Mucosa of descending colon (tissue), 3 donors: Measurements from ENCODE around the gene TLR5. TPM values are rescaled to one million over a fixed set of nuclear protein-coding genes. Genes with fewer than 3 reads are reported as not detected.

Experiments used
- ATAC-seq: fragments of 200-7000 bp; cut with Tn5 transposase; one replicate; pipeline ENCODE4 v1.9.1; 2020; ENCODE audit warnings: mild to moderate bottlenecking, moderate library complexity
- DNase-seq, 3 donors: peaks; one replicate each; pipeline ENCODE4 v3.0.0-alpha.2; 2020
- H3K36me3 ChIP-seq: fragments of 200-600 bp; one replicate; pipeline ENCODE4 v1.8.0; 2021; ENCODE audit warnings: low read depth, mild to moderate bottlenecking
- H3K4me1 ChIP-seq: fragments of 200-600 bp; one replicate; pipeline ENCODE4 v1.8.0; 2021; ENCODE audit warnings: low read depth, mild to moderate bottlenecking
- H3K4me3 ChIP-seq: fragments of 200-600 bp; one replicate; pipeline ENCODE4 v1.8.0; 2021; ENCODE audit warnings: mild to moderate bottlenecking
- H3K9me3 ChIP-seq: fragments of 200-600 bp; one replicate; pipeline ENCODE4 v1.8.0; 2021; ENCODE audit warnings: mild to moderate bottlenecking
- CTCF ChIP-seq: fragments of 200-600 bp; IDR thresholded peaks from one replicate; pipeline ENCODE4 v1.8.0; 2022; ENCODE audit warnings: antibody characterized with exemption, mild to moderate bottlenecking
- intact Hi-C, 2 donors: fragments of 100-400 bp; cut with DNase I in 1 of 2; cut with micrococcal nuclease in 1 of 2; formaldehyde crosslinking; loops; one replicate each; pipeline versions ENCODE4 v1.11.0 to v1.11.1; 2022; cut with DNase I, micrococcal nuclease
- total RNA-seq, 3 donors: library from RNA; stranded (reverse); fragmentation: NEBNext Ultra II Directional in 2 of 3; extraction: Animal tissue kit (Norgen Biotek cat#: 25700) in 2 of 3; gene quantifications; one replicate each; pipeline versions ENCODE4 v1.2.1 to v1.2.4, GENCODE V29; 2021 to 2023
- donor health status: DM: no; HTN: no; CAD: no; lungs with moderate emphysema.
- donor health status: DM: no; HTN: no; CAD: no.
- donor health status: DM: no; HTN: yes; CAD: no.

Gene TLR5
- total RNA-seq, 3 donors from 2014 or later, result 2.2 to 6.9 (median 3.9) TPM

- ATAC-seq (no peak), DNase-seq (no peak)
- Histone ChIP-seq H3K36me3 (no peaks in the 10 kb centered on the region), H3K4me1 (no peaks in the 10 kb centered on the region), H3K4me3 (no peak overlapping the region), H3K9me3 (no peaks in the 10 kb centered on the region)
- intact Hi-C loops, result no loop called here
- no peak for TF ChIP-seq CTCF
Measured at GRCh38 chr1:223067914-223068313, 75.1 kb downstream of the TLR5 start.

GRCh38 chr1:223066415-223066814, 76.6 kb downstream of the TLR5 start:
- TF ChIP-seq CTCF, result no peak
- no peak overlapping the region for H3K4me3 ChIP-seq
- intact Hi-C loops, result no loop called here
- no peaks in the 10 kb centered on the region for H3K36me3 ChIP-seq
- H3K9me3 ChIP-seq, result no peaks in the 10 kb centered on the region
- no peak for ATAC-seq
- DNase-seq, result no peak
- no peaks in the 10 kb centered on the region for H3K4me1 ChIP-seq

- no peak for TF ChIP-seq CTCF
- H3K4me1 ChIP-seq, result no peaks in the 10 kb centered on the region
Measured at GRCh38 chr1:223062177-223062576, 80.9 kb downstream of the TLR5 start.

GRCh38 chr1:223059526-223059925, 83.5 kb downstream of the TLR5 start:
- TF ChIP-seq CTCF, result no peak
- no peaks in the 10 kb centered on the region for H3K9me3 ChIP-seq
- DNase-seq (no peak), ATAC-seq (no peak)
- no peaks in the 10 kb centered on the region for H3K36me3 ChIP-seq
- intact Hi-C loops, result no loop called here
- no peaks in the 10 kb centered on the region for H3K4me1 ChIP-seq
- H3K4me3 ChIP-seq, result no peak overlapping the region

More at GRCh38 chr1:223062177-223062576, 80.9 kb downstream of the TLR5 start:
- Histone ChIP-seq H3K4me3 (no peak overlapping the region), H3K36me3 (no peaks in the 10 kb centered on the region), H3K9me3 (no peaks in the 10 kb centered on the region)
- no peak for DNase-seq
- intact Hi-C loops, result no loop called here
- ATAC-seq, result no peak

Other genes starting within 250 kb of the TLR5 start
- under 1 TPM; 0.43 to 0.79 (median 0.77) TPM for gene SUSD4, start 220.9 kb upstream of the TLR5 start, total RNA-seq